ENCODE results near the gene ADAM19.

GRCh38 chr5:157481265-157481664 lies 94.3 kb downstream of the ADAM19 start:
- TF ChIP-seq CTCF (IDR thresholded peaks at IDR 0.05; ENCODE audit: low read depth, low read length) (no peak), MAX (IDR thresholded peaks at IDR 0.05; ENCODE audit: low read depth, low read length) (no peak), POLR2A (IDR thresholded peaks at IDR 0.05; ENCODE audit: extremely low read depth, insufficient read length) (no peak)
